Muscle layer of duodenum (tissue), 2 donors: ENCODE data around the gene TRIP10.

ENCODE experiments used
- H3K27ac ChIP-seq: one replicate; pipeline ENCODE4 v1.7.0; 2013; ENCODE audit warnings: mild to moderate bottlenecking, low read length
- H3K27me3 ChIP-seq: one replicate; pipeline ENCODE4 v1.7.0; 2013; ENCODE audit warnings: low read depth, mild to moderate bottlenecking, control low read depth, low read length
- H3K36me3 ChIP-seq, 2 donors: one replicate each; pipeline ENCODE4 v1.7.0; 2013; ENCODE audit warnings: low read length in 2 of 2, control low read depth in 1 of 2, mild to moderate bottlenecking in 1 of 2; ENCODE audit not compliant: insufficient read depth in 2 of 2, control insufficient read depth in 1 of 2
- H3K4me1 ChIP-seq, 2 donors: one replicate each; pipeline ENCODE4 v1.7.0; 2013; ENCODE audit warnings: low read length in 2 of 2, mild to moderate bottlenecking in 2 of 2, control low read depth in 1 of 2, moderate library complexity in 1 of 2; ENCODE audit not compliant: insufficient read depth in 2 of 2, control insufficient read depth in 1 of 2
- H3K4me3 ChIP-seq, 2 donors: one replicate each; pipeline ENCODE4 v1.7.0; 2013; ENCODE audit warnings: low read length in 2 of 2, low read depth in 1 of 2, mild to moderate bottlenecking in 1 of 2
- H3K9me3 ChIP-seq, 2 donors: one replicate each; pipeline ENCODE4 v1.7.0; 2013; ENCODE audit warnings: low read length in 2 of 2, control low read depth in 1 of 2, mild to moderate bottlenecking in 1 of 2; ENCODE audit not compliant: control insufficient read depth in 1 of 2
- donor health status: healthy.

Gene TRIP10

DNA sequence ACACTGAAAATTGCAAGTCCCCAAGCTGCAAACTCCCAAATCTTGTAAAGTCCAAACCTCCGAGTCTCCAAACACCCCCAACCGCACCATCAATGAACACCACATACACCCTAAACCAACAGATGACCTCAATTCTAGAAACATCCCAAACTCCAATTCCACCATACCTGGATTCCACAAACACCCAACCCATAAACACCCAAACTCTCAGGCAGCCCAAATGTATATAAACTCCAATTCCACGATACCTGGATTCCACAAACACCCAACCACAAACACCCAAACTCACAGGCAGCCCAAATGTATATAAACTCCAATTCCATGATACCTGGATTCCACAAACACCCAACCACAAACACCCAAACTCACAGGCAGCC lies 19.5 kb upstream of the TRIP10 start:
- Histone ChIP-seq H3K9me3 (no peaks in the 10 kb centered on the region), H3K4me3 (peak overlapping the region; percentile 53 to 54), H3K36me3 (peaks cover 0 to 3% of the 10 kb centered on the region in 2 donors), H3K27ac (no peak overlapping the region), H3K27me3 (no peaks in the 10 kb centered on the region), H3K4me1 (peaks cover 0 to 2% of the 10 kb centered on the region in 2 donors)

DNA sequence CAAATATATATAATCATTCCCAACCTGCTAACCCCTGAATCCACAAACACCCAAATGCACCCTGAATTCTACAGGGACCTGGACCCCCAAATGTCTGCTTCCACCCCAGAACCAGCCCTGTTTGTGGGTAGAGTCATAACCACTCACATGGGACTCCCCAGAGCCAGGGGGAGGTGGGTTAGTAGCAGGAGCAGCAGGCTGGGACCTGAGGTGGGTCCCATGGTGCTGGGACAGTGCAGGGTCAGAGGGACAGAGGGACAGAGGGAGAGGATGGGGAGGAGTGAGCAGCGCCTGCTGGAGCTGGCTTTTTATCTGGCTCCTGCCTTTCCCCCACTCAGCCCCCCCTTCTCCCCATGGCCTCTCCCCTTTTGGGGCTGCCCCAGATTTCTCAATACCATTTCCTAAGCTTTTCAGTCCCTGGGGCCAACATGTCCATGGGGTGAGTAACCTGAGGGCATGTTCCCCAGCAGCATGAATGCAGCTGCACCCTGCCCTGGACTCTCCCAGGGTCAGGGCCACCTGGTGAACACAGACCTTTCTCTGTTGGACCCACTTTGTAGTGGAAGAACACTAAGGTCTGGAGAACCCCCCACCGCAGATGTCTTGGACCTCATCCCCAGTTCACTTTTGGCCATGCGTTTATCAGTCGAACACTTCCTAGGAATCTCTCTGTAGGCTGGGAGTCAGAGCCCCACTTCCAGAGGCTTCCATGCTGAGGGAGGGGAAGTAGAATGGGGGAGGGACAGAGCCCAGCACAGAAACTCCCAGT lies 18.9 kb upstream of the TRIP10 start, which contains the start of gene C3:
TSS of gene C3 (minus strand) at position 282 of the 769 bp plus-strand sequence. CDS start at position 221, 61 bp downstream.
- H3K27me3 ChIP-seq, result no peaks in the 10 kb centered on the region
- H3K4me1 ChIP-seq, result peaks cover 0 to 5% of the 10 kb centered on the region in 2 donors
- H3K27ac ChIP-seq, result no peak within 1 kb of the TSS
- H3K4me3 ChIP-seq, result peak within 1 kb of the TSS; percentile 53 to 54
- peaks cover 0 to 3% of the 10 kb centered on the region in 2 donors for H3K36me3 ChIP-seq
- no peaks in the 10 kb centered on the region for H3K9me3 ChIP-seq

DNA sequence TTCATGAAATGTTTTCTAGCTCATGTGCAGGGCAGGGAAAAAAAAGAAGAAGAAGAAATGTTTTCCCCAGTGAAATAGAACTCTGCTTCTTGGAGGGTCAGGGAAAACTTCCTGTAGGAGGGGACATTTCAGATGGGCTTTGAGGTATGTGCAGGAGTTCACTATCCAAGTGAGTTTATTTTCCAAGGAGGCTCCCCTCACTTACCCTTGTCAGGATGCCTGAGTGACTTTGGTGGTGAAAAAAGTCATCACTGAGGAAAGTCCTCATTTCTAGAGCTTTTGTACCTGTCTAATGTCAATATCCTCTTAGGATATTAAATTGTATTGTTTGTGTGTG lies 18.4 kb upstream of the TRIP10 start:
- H3K9me3 ChIP-seq, result no peaks in the 10 kb centered on the region
- H3K27ac ChIP-seq, result no peak overlapping the region
- no peaks in the 10 kb centered on the region for H3K27me3 ChIP-seq
- H3K36me3 ChIP-seq, result peaks cover 0 to 3% of the 10 kb centered on the region in 2 donors
- no peak overlapping the region for H3K4me3 ChIP-seq
- peaks cover 0 to 5% of the 10 kb centered on the region in 2 donors for H3K4me1 ChIP-seq

DNA sequence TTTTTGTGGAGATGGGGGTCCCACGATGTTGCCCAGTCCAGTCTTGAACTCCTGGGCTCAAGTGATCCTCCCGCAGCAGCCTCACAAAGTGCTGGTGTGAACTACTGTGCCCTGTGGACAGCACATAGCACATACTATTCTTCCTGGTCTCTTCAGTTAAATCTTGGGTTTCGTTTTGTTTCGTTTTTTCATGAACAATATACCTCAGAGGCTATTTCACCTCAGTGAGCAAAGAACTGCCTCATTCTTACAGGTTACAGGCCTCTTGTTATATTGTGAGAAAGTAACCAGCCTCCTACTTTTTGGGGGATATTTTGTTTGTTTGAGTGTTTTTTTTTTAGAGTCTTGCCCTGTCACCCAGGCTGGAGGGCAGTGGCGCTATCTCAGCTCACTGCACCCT lies 17.7 kb upstream of the TRIP10 start:
- H3K27me3 ChIP-seq, result no peaks in the 10 kb centered on the region

DNA sequence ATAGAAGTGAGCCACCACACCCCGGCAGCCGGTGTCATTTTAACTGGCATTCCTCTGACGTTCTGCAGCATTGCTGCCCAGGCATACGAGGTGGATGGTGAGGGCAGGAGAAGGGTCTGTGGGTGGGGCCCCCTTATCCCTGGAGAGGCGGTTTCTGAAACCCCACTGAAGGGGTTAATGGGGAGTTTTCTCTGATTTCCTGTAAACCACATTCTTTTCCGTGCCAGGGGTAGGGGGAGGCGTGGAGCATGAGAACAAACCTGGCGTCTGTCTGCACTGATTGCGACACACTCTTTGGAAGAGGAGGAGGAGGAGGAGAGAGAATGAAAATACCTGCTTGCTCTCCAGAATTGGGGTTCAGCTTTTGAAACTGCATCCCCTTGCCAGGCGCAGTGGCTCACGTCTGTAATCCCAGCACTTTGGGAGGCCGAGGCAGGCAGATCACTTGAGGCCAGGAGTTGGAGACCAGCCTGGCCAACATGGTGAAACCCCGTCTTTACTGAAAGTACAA lies 16.3 kb upstream of the TRIP10 start:
- Histone ChIP-seq H3K9me3 (no peaks in the 10 kb centered on the region), H3K4me1 (peaks cover 0 to 6% of the 10 kb centered on the region in 2 donors), H3K36me3 (peaks cover 0 to 3% of the 10 kb centered on the region in 2 donors), H3K27ac (no peak overlapping the region), H3K27me3 (no peaks in the 10 kb centered on the region), H3K4me3 (no peak overlapping the region)

More for the DNA sequence above, 17.7 kb upstream of the TRIP10 start:
- Histone ChIP-seq H3K9me3 (no peaks in the 10 kb centered on the region), H3K27ac (no peak overlapping the region), H3K36me3 (peaks cover 0 to 3% of the 10 kb centered on the region in 2 donors), H3K4me3 (no peak overlapping the region), H3K4me1 (peaks cover 0 to 5% of the 10 kb centered on the region in 2 donors)

DNA sequence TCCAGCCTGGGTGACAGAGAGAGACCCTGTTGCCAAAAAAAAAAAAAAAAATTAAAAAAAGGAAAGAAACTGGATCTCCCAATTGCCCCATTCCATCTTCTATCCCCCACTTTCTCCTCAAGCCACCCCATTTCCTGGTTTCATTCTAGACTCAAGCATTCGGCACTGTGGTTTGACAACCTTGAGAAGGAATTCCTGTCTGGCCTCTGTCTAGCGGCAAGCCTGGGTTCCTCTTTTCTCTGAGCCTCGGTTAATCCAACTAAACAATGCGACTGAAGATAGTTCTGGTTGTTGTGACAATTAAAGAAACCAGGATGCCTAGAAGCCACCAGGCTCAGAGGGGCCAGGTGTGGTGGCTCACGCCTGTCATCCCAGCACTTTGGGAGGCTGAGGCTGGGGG lies 15.7 kb upstream of the TRIP10 start:
- Histone ChIP-seq H3K27ac (no peak overlapping the region), H3K36me3 (no peaks in the 10 kb centered on the region), H3K27me3 (no peaks in the 10 kb centered on the region), H3K9me3 (no peaks in the 10 kb centered on the region), H3K4me1 (peaks cover 0 to 11% of the 10 kb centered on the region in 2 donors), H3K4me3 (no peak overlapping the region)

DNA sequence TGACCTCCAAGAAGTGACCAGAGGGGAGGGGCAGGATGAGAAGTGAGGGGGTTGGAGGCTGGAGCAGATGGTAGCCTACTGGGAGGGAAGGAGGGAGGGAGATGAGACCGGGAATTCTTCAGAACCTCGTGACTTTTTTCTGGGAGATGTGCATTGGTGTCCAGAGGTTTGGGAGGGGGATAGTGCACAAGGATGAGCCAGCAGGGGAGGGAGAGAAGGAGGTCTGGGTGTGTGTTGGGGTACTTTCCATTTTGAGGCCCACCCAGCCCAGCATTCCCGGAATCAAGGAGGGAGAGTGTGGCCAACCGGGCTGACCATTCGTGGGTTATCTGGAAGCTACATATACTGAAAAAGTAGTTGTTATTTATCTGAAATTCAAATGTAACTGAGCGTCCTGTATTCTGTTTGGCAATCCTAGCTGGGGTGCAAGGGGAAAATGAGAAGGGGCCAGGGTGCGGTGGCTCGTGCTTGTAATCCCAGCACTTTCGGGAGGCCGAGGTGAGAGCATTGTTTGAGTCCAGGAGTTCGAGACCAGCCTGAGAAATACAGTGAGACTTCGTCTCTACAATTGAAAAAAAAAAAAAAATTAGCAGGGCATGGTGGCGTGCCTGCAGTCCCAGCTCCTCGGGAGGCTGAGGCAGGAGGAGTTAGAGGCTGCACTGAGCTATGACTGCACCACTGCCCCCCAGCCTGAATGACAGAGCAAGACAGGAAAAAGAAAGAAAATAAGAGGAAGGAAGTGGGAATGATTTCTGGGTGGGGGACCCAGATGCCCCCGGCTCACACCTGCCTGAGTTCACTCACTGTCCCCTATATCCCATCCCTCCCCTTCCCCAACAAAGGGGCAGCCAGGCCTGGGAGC lies 14.6 kb upstream of the TRIP10 start:
- Histone ChIP-seq H3K27me3 (no peaks in the 10 kb centered on the region), H3K27ac (no peak overlapping the region), H3K9me3 (no peaks in the 10 kb centered on the region), H3K4me1 (peaks cover 0 to 13% of the 10 kb centered on the region in 2 donors), H3K36me3 (peaks cover 0 to 4% of the 10 kb centered on the region in 2 donors), H3K4me3 (no peak overlapping the region)

DNA sequence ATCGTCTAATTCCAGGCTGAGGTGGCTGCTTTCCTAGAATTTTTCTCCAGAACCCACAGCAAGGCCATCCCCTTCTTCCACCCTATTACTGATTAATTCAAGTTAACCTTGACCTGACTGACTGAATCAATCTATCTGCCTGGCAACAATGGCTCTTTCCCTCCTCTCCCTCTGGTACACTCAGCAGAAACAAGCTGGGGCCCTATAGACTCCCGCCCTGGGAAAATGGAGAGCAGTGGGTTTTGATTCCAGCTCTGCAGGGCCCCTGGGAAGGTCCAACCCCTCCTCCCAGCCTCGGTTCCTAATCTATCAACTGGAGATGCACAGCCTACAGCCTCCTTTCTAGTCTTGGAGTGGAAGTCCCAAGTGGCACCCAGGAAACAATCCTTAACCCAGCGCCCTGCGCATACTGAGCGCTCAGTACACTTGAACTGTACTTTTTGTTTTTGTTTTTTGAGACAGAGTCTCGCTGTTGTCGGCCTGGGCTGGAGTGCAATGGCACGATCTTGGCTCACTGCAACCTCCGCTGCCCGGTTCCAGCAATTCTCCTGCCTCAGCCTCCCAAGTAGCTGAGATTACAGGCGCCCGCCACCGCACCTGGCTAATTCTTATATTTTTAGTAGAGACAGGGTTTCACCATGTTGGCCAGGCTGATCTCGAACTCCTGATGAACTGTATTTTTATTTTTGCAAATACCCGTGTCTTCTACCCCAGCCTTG lies 13.8 kb upstream of the TRIP10 start:
- peaks cover 0 to 6% of the 10 kb centered on the region in 2 donors for H3K36me3 ChIP-seq
- no peak overlapping the region for H3K27ac ChIP-seq
- H3K9me3 ChIP-seq, result no peaks in the 10 kb centered on the region
- H3K4me1 ChIP-seq, result peaks cover 0 to 13% of the 10 kb centered on the region in 2 donors
- H3K27me3 ChIP-seq, result no peaks in the 10 kb centered on the region
- no peak overlapping the region for H3K4me3 ChIP-seq

DNA sequence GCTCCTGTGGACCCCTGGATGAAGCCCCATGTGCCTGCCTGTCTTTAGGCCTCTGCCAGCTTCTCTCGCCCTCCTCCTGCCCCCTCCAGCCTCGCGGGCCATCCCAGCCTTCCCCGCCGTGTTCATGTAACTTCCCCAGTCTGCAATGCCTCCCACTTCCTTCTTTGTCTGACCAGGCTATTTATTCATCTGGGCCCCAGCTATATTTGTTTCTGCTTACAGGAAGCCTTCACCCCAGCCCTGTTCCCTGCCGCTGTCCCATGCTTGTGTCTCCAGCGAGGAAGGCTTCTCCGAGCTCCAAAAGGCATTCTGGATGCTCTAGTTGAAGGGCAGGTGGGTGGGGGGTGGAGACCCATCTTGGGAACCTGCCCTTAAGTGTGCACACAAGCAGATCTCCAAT lies 11.1 kb upstream of the TRIP10 start:
- Histone ChIP-seq H3K4me1 (peaks cover 0 to 13% of the 10 kb centered on the region in 2 donors), H3K27me3 (no peaks in the 10 kb centered on the region), H3K4me3 (no peak overlapping the region), H3K36me3 (peaks cover 7 to 30% of the 10 kb centered on the region in 2 donors), H3K27ac (no peak overlapping the region), H3K9me3 (no peaks in the 10 kb centered on the region)

DNA sequence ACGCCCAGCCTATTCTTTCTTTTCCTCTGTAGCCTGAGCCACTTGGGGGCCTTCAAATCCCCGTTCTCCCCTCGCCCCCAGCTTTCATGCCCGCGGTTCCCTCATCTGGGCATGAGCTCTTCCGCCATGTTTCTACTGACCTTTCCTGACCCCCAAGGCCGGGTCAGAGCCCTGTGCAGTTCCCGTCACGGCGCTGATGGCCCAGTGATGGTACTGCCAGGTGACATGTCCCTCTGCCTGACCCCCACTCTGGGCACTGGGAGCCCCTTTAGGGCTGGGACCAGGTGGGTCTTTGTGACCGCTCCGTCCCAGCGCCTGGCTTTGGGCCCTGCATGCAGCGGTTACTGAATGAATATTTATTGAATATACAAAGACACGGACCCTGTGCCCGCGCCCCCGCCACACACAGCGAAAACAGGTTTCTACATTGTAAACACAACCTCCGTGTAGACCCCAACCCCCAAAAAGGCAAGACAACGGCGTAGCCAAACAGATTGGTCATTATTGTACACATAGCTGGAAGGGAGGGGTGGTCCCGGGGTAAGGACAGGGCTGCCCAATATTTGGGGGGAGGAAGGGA lies 9.8 kb upstream of the TRIP10 start:
- no peaks in the 10 kb centered on the region for H3K9me3 ChIP-seq
- peak overlapping the region; percentile 60 for H3K27ac ChIP-seq
- H3K4me3 ChIP-seq, result peak overlapping the region in 1 of 2 donors; percentile 30
- H3K36me3 ChIP-seq, result peaks cover 7 to 37% of the 10 kb centered on the region in 2 donors
- no peaks in the 10 kb centered on the region for H3K27me3 ChIP-seq
- H3K4me1 ChIP-seq, result peaks cover 0 to 13% of the 10 kb centered on the region in 2 donors
